K562 (cell line): ENCODE results near the gene ITK. TPM values are rescaled to one million over a fixed set of nuclear protein-coding genes. Genes with fewer than 3 reads are reported as not detected.

ENCODE experiments used
- COPS2 ChIP-seq: fragments of 450-650 bp; conservative IDR thresholded peaks from 2 replicates; pipeline ENCODE4 v1.6.1; 2016; ENCODE audit warnings: mild to moderate bottlenecking, moderate library complexity
- GATA2 ChIP-seq: sonication (generic); formaldehyde crosslinking; IDR thresholded peaks from 2 replicates; pipeline ENCODE4 v1.4.0; 2020; ENCODE audit warnings: mild to moderate bottlenecking, missing genetic modification reagents
- GTF2A2 ChIP-seq: IDR thresholded peaks from 2 replicates; pipeline ENCODE4 v1.6.1; 2016; ENCODE audit warnings: mild to moderate bottlenecking, missing genetic modification characterization, missing compliant biosample characterization
- KLF13 ChIP-seq: fragments of 450-650 bp; IDR thresholded peaks from 2 replicates; pipeline ENCODE4 v1.6.1; 2016; ENCODE audit warnings: missing genetic modification characterization, low read depth, mild to moderate bottlenecking, missing compliant biosample characterization, moderate library complexity, borderline replicate concordance
- PYGO2 ChIP-seq: fragments of 450-650 bp; IDR thresholded peaks from 2 replicates; pipeline ENCODE4 v1.6.1; 2016; ENCODE audit warnings: mild to moderate bottlenecking, missing genetic modification characterization, moderate library complexity, missing compliant biosample characterization
- RB1 ChIP-seq: fragments of 450-650 bp; IDR thresholded peaks from 2 replicates; pipeline ENCODE4 v1.6.1; 2017; ENCODE audit warnings: low read depth, mild to moderate bottlenecking
- SIRT6 ChIP-seq: IDR thresholded peaks from one replicate; pipeline ENCODE4 v1.6.1; 2012; ENCODE audit warnings: low read depth, mild to moderate bottlenecking, control low read depth, inconsistent platforms, low read length, moderate library complexity
- ZC3H11A ChIP-seq: IDR thresholded peaks from 2 replicates; pipeline ENCODE4 v1.6.1; 2012; ENCODE audit warnings: low read depth, low read length, improper control_type of control experiment
- ZNF740 ChIP-seq, 3 experiments: fragments of 200-800 bp in 1 of 3; sonication (Bioruptor generic) in 1 of 3; sonication (generic) in 1 of 3; formaldehyde crosslinking in 1 of 3; IDR thresholded peaks; 2 replicates each; pipeline versions ENCODE4 v1.6.1 to v1.8.0; 2016 to 2022; ENCODE audit warnings: mild to moderate bottlenecking in 2 of 3, missing compliant biosample characterization in 2 of 3, missing genetic modification characterization in 2 of 3, missing genetic modification reagents in 1 of 3
- polyA plus RNA-seq, 8 experiments: library from polyadenylated mRNA; depleted of rRNA in 4 of 8; stranded (reverse) in 5 of 8; unstranded in 3 of 8; fragments of >200 nt; fragmentation: Nextera tagmentation in 2 of 8; fragmentation: Illumina TruSeq in 1 of 8; extraction: Ambion mirVana in 2 of 8; extraction: Trizol in 1 of 8; gene quantifications; 2 replicates each; pipeline versions ENCODE4 v1.2.1 to v1.2.3, GENCODE V29; 2011 to 2014; ENCODE audit warnings: inconsistent platforms in 1 of 8, missing spikeins in 1 of 8
- total RNA-seq, 7 experiments: library from RNA; depleted of rRNA in 6 of 7; stranded (reverse); fragments of >200 nt in 6 of 7; fragmentation: Illumina TruSeq in 2 of 7; extraction: Trizol in 2 of 7; gene quantifications; 2 replicates each; pipeline versions ENCODE4 v1.2.1 to v1.2.3, GENCODE V29; 2011 to 2021; ENCODE audit warnings: low replicate concordance in 1 of 7
- TF ChIP-seq, protein P1 (sequence below): fragments of 250-450 bp; sonication (Bioruptor Pico); IDR thresholded peaks from 2 replicates; pipeline ENCODE4 v1.5.0; 2021
- TF ChIP-seq, protein P2 (sequence below): fragments of 450-650 bp; IDR thresholded peaks from 2 replicates; pipeline ENCODE4 v1.7.1; 2018; ENCODE audit warnings: mild to moderate bottlenecking, low read depth; ENCODE audit not compliant: partially characterized antibody

Gene ITK
- total and polyA plus RNA-seq, 9 of the 15 experiments (the other 6 are each of a cell fraction or from before 2014, with no cell fraction given): 0.04 to 0.75 TPM; not detected in 7

- TF ChIP-seq COPS2 (no peak), RB1 (peak; percentile 51; the same call in 1 of the 2 replicates), SIRT6 (no peak), PYGO2 (no peak), KLF13 (tag) (no peak), ZNF740 (CRISPR knock-in tag; IDR thresholded peaks at IDR 0.05) (peak; percentile 95), ZNF740 (tag; IDR thresholded peaks at IDR 0.05) (peak in 1 of 2 experiments; percentile 92; a peak in 2 of 4 replicates), GTF2A2 (tag) (no peak), GATA2 (CRISPR knock-in tag) (no peak), ZC3H11A (no peak)
- TF ChIP-seq, protein P1, sequence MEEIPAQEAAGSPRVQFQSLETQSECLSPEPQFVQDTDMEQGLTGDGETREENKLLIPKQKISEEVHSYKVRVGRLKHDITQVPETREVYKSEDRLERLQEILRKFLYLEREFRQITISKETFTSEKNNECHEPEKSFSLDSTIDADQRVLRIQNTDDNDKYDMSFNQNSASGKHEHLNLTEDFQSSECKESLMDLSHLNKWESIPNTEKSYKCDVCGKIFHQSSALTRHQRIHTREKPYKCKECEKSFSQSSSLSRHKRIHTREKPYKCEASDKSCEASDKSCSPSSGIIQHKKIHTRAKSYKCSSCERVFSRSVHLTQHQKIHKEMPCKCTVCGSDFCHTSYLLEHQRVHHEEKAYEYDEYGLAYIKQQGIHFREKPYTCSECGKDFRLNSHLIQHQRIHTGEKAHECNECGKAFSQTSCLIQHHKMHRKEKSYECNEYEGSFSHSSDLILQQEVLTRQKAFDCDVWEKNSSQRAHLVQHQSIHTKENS (CRISPR knock-in tag): no peak
- TF ChIP-seq, protein P2, sequence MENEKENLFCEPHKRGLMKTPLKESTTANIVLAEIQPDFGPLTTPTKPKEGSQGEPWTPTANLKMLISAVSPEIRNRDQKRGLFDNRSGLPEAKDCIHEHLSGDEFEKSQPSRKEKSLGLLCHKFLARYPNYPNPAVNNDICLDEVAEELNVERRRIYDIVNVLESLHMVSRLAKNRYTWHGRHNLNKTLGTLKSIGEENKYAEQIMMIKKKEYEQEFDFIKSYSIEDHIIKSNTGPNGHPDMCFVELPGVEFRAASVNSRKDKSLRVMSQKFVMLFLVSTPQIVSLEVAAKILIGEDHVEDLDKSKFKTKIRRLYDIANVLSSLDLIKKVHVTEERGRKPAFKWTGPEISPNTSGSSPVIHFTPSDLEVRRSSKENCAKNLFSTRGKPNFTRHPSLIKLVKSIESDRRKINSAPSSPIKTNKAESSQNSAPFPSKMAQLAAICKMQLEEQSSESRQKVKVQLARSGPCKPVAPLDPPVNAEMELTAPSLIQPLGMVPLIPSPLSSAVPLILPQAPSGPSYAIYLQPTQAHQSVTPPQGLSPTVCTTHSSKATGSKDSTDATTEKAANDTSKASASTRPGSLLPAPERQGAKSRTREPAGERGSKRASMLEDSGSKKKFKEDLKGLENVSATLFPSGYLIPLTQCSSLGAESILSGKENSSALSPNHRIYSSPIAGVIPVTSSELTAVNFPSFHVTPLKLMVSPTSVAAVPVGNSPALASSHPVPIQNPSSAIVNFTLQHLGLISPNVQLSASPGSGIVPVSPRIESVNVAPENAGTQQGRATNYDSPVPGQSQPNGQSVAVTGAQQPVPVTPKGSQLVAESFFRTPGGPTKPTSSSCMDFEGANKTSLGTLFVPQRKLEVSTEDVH: no peak
Observed at GRCh38 chr5:157253547-157253946, 72.9 kb downstream of the ITK start (continued).
